ENCODE data around the gene CELF4.
A peak's percentile ranks its signal among the peaks of the same experiment; 100 is the strongest.

Gene CELF4

DNA sequence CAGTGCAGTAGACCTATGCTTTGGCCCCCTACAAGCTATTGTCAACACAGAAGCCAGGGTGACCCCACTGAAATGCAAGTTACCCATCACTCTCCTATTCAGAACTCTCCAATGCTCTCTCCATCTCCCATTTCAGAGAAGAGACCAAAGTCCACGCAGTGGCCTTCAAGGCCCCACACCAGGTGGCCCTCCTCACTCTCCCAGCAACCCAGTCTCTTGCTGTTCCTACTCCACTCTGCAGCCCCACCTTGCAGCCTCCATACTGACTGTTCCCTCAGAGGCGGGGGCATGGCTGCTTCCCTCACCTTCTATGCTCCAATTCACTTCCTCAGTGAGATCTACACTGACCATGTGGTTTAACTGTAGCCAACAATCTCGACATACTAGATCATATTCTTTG, 313.3 kb downstream of the CELF4 start:
- no peaks in the 10 kb centered on the region for H3K9me3 ChIP-seq (ENCODE audit: control insufficient read depth, insufficient read depth, low read depth, low read length)
- no peak overlapping the region for H3K27ac ChIP-seq (ENCODE audit: low read depth, low read length)
- H3K27me3 ChIP-seq (ENCODE audit: control insufficient read depth, insufficient read depth, low read length), result peaks cover 57% of the 10 kb centered on the region
- H3K36me3 ChIP-seq (ENCODE audit: control insufficient read depth, insufficient read depth, low read length), result no peaks in the 10 kb centered on the region
- H3K4me1 ChIP-seq (ENCODE audit: control insufficient read depth, insufficient read depth, low read length), result peaks cover 13% of the 10 kb centered on the region
- no peak overlapping the region for H3K9ac ChIP-seq (ENCODE audit: low read length)
- H3K4me3 ChIP-seq (ENCODE audit: low read depth, low read length), result no peak overlapping the region

DNA sequence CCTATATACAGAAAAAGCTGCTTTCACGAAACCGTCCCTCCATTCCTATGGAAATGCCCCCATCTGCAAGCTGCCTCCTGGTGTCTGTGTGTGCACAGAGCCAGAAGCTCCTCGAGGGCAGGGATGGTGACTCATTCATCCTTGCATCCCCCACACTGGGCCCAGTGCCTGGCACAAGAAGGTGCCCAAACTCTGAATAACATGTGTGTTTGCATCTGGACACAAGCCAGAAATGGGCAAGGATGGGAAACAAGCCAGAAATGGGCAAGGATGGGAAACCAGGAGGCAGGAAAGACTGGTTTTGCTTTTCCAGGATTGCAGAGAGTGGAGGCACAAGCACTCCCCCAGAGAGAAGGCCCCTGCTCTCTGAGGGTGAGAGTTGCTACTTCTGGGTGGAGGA, 313.9 kb downstream of the CELF4 start:
- H3K9ac ChIP-seq (ENCODE audit: low read length), result no peak overlapping the region
- H3K36me3 ChIP-seq (ENCODE audit: control insufficient read depth, insufficient read depth, low read length), result no peaks in the 10 kb centered on the region
- no peaks in the 10 kb centered on the region for H3K9me3 ChIP-seq (ENCODE audit: control insufficient read depth, insufficient read depth, low read depth, low read length)
- H3K27ac ChIP-seq (ENCODE audit: low read depth, low read length), result no peak overlapping the region
- peaks cover 51% of the 10 kb centered on the region for H3K27me3 ChIP-seq (ENCODE audit: control insufficient read depth, insufficient read depth, low read length)
- no peak overlapping the region for H3K4me3 ChIP-seq (ENCODE audit: low read depth, low read length)
- H3K4me1 ChIP-seq (ENCODE audit: control insufficient read depth, insufficient read depth, low read length), result peaks cover 13% of the 10 kb centered on the region

DNA sequence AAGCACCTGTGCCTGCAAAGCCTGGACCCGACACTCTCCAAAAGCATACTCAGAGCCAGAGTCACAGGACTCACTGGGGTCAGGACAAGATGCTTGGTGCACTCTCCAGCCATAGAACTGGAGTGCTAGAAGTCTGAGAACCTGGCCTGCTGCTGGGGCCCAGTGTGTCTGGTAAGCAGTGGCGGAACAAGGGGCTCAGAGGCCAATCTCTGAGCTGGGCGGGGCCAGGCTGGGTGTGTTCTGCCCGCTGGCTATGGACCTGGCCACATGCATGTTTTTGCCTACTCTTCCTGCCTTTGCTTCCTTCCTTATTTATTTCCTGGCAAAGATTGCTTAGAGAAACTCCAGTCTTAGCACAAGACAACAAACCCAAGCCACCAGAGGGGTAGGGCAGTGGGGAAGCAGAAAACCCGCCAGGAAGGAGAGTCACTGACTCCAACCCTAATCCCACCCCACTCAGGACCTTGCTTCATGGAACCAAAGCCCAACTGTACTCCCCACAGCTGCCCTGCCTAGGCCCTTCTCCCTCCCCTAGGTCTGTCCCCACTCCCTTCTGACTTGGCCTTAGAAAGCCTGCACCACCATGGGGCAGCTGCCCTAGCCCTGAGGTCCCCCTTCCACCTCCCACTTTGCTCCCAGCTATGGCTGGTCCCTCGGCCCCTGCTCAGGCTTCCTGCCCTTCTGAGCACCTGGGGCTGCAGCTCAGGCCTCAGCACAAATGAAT, 315.5 kb downstream of the CELF4 start:
- H3K27me3 ChIP-seq (ENCODE audit: control insufficient read depth, insufficient read depth, low read length), result peaks cover 40% of the 10 kb centered on the region
- no peaks in the 10 kb centered on the region for H3K9me3 ChIP-seq (ENCODE audit: control insufficient read depth, insufficient read depth, low read depth, low read length)
- peaks cover 13% of the 10 kb centered on the region for H3K4me1 ChIP-seq (ENCODE audit: control insufficient read depth, insufficient read depth, low read length)
- H3K36me3 ChIP-seq (ENCODE audit: control insufficient read depth, insufficient read depth, low read length), result no peaks in the 10 kb centered on the region
- H3K9ac ChIP-seq (ENCODE audit: low read length), result no peak overlapping the region
- H3K4me3 ChIP-seq (ENCODE audit: low read depth, low read length), result no peak overlapping the region
- H3K27ac ChIP-seq (ENCODE audit: low read depth, low read length), result no peak overlapping the region

DNA sequence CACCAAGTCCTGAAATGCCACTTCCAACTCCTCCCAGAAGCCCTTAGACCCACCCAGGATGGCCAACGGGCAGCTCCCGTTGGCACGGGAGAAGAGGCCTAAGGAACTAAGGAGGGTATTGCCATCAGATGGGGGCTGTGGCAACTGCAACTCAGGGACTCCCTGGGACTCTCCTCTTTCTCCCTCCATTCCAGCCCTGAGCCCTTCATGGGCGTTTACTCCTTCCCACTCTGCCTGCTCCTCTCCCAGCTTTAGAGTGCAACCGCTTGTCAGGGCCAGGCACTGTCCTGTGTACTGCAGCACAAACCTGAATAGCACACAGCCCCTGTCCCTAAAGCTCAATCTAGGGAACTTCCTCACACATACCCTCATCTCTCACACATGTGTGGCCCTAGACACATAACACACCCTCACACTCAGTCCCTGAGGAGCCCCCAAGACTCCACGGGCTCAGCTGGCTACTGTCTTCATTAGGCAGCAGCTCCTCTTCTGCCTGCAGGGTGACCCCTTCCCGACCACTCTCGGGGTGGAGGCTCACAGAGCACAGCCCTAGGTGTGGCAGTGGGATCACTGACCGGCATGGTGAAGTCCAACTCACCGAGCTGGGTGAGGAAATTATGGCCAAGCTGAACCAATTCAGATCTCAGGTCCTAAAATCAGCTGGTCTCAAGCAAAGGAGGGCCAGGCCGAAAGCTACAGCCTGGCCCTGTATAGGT, 316.3 kb downstream of the CELF4 start:
- peaks cover 9% of the 10 kb centered on the region for H3K4me1 ChIP-seq (ENCODE audit: control insufficient read depth, insufficient read depth, low read length)
- no peaks in the 10 kb centered on the region for H3K9me3 ChIP-seq (ENCODE audit: control insufficient read depth, insufficient read depth, low read depth, low read length)
- H3K27me3 ChIP-seq (ENCODE audit: control insufficient read depth, insufficient read depth, low read length), result peaks cover 40% of the 10 kb centered on the region
- H3K27ac ChIP-seq (ENCODE audit: low read depth, low read length), result no peak overlapping the region
- H3K4me3 ChIP-seq (ENCODE audit: low read depth, low read length), result no peak overlapping the region
- H3K36me3 ChIP-seq (ENCODE audit: control insufficient read depth, insufficient read depth, low read length), result no peaks in the 10 kb centered on the region
- no peak overlapping the region for H3K9ac ChIP-seq (ENCODE audit: low read length)

DNA sequence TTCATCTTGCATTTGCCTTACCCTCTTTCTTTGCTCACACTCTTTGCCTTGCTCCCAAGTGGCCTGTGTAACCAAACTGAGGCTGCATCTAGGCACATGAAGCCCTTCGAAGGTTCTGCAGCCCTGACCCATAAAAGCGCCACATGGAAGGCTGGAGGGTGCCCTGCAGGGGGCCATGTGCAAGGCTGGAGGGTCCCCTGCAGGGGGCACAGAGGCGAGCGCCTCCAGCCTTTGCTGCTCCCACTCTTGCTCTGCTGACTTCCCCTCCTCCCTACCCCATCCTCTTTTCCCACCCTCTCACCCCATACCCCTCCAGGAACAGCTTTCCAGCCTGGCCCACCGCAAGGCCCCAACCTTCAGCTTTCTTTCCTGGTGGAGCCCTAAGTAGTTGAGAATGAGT, 317.3 kb downstream of the CELF4 start:
- H3K27ac ChIP-seq (ENCODE audit: low read depth, low read length), result no peak overlapping the region
- no peaks in the 10 kb centered on the region for H3K36me3 ChIP-seq (ENCODE audit: control insufficient read depth, insufficient read depth, low read length)
- H3K9me3 ChIP-seq (ENCODE audit: control insufficient read depth, insufficient read depth, low read depth, low read length), result no peaks in the 10 kb centered on the region
- peaks cover 47% of the 10 kb centered on the region for H3K27me3 ChIP-seq (ENCODE audit: control insufficient read depth, insufficient read depth, low read length)
- no peak overlapping the region for H3K4me3 ChIP-seq (ENCODE audit: low read depth, low read length)
- H3K9ac ChIP-seq (ENCODE audit: low read length), result no peak overlapping the region
- H3K4me1 ChIP-seq (ENCODE audit: control insufficient read depth, insufficient read depth, low read length), result peaks cover 8% of the 10 kb centered on the region

DNA sequence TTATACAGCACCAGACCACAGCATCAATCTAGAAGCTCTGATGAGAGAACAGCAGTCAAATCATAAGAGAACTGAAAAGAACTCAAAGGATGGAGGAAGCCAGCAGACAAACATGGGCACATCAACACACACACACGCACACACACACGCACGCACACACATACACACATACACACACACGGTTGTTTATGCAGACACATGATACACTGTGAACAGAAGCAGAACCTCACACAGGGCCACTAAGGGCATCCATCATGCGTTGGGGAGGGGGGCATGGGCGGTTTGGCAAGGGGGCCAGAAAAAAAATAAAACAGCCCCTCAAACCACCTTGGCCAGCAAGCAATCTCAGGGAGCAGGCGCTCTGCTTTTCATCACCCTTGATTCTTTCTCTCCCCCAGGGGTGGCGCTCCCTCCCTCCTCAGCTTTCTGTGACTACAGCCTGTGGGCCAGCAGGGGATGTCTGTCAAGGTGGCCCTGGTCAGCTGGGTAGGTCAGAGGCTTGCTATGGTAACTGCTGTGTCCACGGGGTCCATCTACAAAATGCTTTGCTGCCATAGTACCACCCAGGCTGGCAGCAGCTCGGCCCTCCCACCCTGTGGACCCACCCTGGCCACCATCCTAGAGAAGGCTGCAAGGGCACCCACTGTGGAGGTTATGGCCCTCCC, 318.0 kb downstream of the CELF4 start:
- Histone ChIP-seq H3K4me3 (ENCODE audit: low read depth, low read length) (no peak overlapping the region), H3K27ac (ENCODE audit: low read depth, low read length) (no peak overlapping the region), H3K27me3 (ENCODE audit: control insufficient read depth, insufficient read depth, low read length) (peaks cover 47% of the 10 kb centered on the region), H3K36me3 (ENCODE audit: control insufficient read depth, insufficient read depth, low read length) (no peaks in the 10 kb centered on the region), H3K9ac (ENCODE audit: low read length) (no peak overlapping the region), H3K9me3 (ENCODE audit: control insufficient read depth, insufficient read depth, low read depth, low read length) (no peaks in the 10 kb centered on the region), H3K4me1 (ENCODE audit: control insufficient read depth, insufficient read depth, low read length) (peaks cover 2% of the 10 kb centered on the region)

DNA sequence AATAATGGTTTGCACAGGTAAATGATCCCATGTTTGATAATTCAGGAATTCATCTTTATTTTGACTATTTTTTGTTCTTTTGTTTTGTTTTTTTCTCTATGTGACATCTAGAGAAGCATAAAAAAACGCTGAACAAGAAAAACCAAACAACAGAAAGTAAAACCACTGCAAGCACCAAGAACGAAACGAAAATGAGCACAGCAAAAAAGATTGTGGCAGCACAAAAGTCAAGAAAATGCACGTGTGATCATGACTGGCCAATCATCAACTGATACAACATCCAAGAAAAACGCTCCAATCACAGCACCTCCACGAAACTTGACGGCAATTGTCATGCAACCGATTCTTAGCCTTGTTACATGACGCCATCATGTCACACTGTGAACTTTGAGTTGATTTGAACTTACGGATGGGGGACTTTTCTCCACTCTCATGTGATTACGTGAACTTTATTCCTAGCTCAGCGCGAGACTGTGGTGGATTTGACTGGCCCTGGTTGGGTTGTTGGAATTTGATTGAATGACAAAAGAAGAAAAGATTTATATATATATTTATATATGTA, 318.7 kb downstream of the CELF4 start:
- H3K9me3 ChIP-seq (ENCODE audit: control insufficient read depth, insufficient read depth, low read depth, low read length), result no peaks in the 10 kb centered on the region
- no peak overlapping the region for H3K27ac ChIP-seq (ENCODE audit: low read depth, low read length)
- H3K36me3 ChIP-seq (ENCODE audit: control insufficient read depth, insufficient read depth, low read length), result no peaks in the 10 kb centered on the region
- no peaks in the 10 kb centered on the region; the same call in 1 of the 2 replicates for H3K4me1 ChIP-seq (ENCODE audit: control insufficient read depth, insufficient read depth, low read length)
- H3K4me3 ChIP-seq (ENCODE audit: low read depth, low read length), result no peak overlapping the region
- H3K27me3 ChIP-seq (ENCODE audit: control insufficient read depth, insufficient read depth, low read length), result peaks cover 47% of the 10 kb centered on the region
- H3K9ac ChIP-seq (ENCODE audit: low read length), result no peak overlapping the region

DNA sequence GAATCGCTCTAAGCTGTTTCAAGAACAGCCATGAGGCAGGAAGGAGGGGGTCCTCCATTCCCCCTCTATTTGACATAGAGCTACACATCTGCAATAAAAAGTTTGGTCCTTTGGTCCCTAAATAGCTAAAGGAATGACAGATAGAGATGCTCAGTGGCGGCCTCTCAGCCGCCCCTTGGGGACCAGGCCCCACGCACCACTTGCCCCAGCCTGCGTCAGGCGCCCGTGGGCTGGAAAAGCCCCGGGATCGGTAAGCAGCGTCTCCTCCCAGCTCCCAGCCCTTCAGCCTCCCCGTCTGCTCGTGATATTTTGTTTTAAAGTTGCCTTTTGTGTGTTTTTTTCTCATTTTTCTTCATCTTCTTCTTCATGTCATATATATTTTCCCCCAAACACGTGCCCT, 321.0 kb downstream of the CELF4 start:
- Histone ChIP-seq H3K4me1 (ENCODE audit: control insufficient read depth, insufficient read depth, low read length) (no peaks in the 10 kb centered on the region; the same call in 1 of the 2 replicates), H3K4me3 (ENCODE audit: low read depth, low read length) (no peak overlapping the region), H3K36me3 (ENCODE audit: control insufficient read depth, insufficient read depth, low read length) (no peaks in the 10 kb centered on the region), H3K27me3 (ENCODE audit: control insufficient read depth, insufficient read depth, low read length) (peaks cover 50% of the 10 kb centered on the region), H3K27ac (ENCODE audit: low read depth, low read length) (no peak overlapping the region), H3K9me3 (ENCODE audit: control insufficient read depth, insufficient read depth, low read depth, low read length) (no peaks in the 10 kb centered on the region), H3K9ac (ENCODE audit: low read length) (no peak overlapping the region)

DNA sequence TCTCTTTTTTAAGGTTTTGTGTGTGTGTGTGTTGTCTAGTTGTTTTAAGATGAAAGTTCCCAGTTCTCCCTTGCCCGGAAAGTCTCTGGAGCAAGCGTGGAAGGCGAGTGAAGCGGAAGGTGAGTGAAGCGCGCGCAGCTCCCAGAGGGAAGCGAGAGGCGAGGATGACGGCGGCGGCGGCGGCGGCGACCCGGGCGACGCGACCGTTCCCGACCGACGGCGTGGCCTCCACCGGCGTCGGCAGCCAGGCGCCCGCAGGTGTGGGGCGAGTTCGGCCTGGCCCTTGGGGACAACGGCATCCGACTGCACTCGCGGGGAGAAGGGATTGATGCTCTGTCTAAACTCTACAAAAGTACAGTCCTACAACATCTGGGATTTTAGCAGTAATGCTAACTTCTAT, 321.9 kb downstream of the CELF4 start:
- Histone ChIP-seq H3K27me3 (ENCODE audit: control insufficient read depth, insufficient read depth, low read length) (peaks cover 50% of the 10 kb centered on the region), H3K9ac (ENCODE audit: low read length) (no peak overlapping the region), H3K4me1 (ENCODE audit: control insufficient read depth, insufficient read depth, low read length) (no peaks in the 10 kb centered on the region; the same call in 1 of the 2 replicates), H3K4me3 (ENCODE audit: low read depth, low read length) (peak overlapping the region; percentile 35; the same call in 1 of the 2 replicates), H3K36me3 (ENCODE audit: control insufficient read depth, insufficient read depth, low read length) (no peaks in the 10 kb centered on the region), H3K27ac (ENCODE audit: low read depth, low read length) (no peak overlapping the region), H3K9me3 (ENCODE audit: control insufficient read depth, insufficient read depth, low read depth, low read length) (no peaks in the 10 kb centered on the region)

DNA sequence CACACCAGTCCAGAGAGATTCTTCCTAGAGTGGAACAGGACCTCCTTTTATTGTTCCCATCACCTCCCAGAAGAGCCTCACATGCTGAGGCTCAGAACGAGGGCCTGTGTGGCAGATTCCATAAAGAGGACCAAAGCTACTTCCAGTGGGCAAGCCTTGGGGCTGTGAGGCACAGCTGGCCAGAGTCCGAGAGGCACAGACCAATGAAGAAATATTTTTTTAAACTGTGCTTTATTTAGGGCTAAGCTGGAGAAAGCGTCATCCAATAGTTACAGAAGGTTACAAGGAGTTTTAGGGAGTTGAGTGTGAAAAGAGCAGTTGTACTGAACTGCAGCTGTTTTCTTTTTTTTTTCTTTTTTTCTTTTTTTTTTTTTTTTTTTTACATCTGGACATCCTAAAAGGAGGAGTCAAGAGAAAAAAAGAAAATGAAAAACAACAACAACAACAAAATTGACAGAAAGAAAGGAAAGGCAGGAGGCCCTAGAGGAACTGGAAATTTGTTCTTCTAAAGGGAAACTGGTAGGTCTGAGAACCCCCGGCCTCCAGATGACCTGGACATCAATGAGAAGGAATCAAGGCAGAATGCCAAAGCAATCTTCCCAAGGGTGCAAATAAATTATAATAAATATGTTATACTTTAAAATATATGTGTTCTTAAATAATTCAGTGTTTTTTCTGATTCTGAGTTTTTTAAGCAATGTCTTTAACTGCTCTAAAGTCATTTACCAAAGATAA, 322.6 kb downstream of the CELF4 start:
- no peaks in the 10 kb centered on the region; the same call in 1 of the 2 replicates for H3K4me1 ChIP-seq (ENCODE audit: control insufficient read depth, insufficient read depth, low read length)
- no peak overlapping the region for H3K27ac ChIP-seq (ENCODE audit: low read depth, low read length)
- no peak overlapping the region for H3K9ac ChIP-seq (ENCODE audit: low read length)
- H3K27me3 ChIP-seq (ENCODE audit: control insufficient read depth, insufficient read depth, low read length), result peaks cover 50% of the 10 kb centered on the region
- H3K4me3 ChIP-seq (ENCODE audit: low read depth, low read length), result no peak overlapping the region
- H3K9me3 ChIP-seq (ENCODE audit: control insufficient read depth, insufficient read depth, low read depth, low read length), result no peaks in the 10 kb centered on the region
- H3K36me3 ChIP-seq (ENCODE audit: control insufficient read depth, insufficient read depth, low read length), result no peaks in the 10 kb centered on the region

Measured in HUES6 (cell line).